Suprapubic skin (tissue), 3 donors: ENCODE data around the gene HLA-DOB.

Experiments used
- EP300 ChIP-seq: sonication (generic); formaldehyde crosslinking; IDR thresholded peaks from one replicate; pipeline ENCODE4 v1.6.1; 2017; ENCODE audit warnings: antibody characterized with exemption
- POLR2A ChIP-seq, 2 donors: fragments of 450-650 bp; IDR thresholded peaks; one replicate each; pipeline ENCODE4 v1.6.1; 2017; ENCODE audit warnings: antibody characterized with exemption in 2 of 2, mild to moderate bottlenecking in 2 of 2, moderate library complexity in 2 of 2
- TF ChIP-seq, protein P1 (sequence below), 2 donors: fragments of 200-600 bp in 1 of 2; fragments of 450-650 bp in 1 of 2; sonication (generic) in 1 of 2; IDR thresholded peaks; one replicate each; pipeline ENCODE4 v1.5.1; 2016 to 2019; ENCODE audit warnings: antibody characterized with exemption in 2 of 2, mild to moderate bottlenecking in 1 of 2, moderate library complexity in 1 of 2

DNA sequence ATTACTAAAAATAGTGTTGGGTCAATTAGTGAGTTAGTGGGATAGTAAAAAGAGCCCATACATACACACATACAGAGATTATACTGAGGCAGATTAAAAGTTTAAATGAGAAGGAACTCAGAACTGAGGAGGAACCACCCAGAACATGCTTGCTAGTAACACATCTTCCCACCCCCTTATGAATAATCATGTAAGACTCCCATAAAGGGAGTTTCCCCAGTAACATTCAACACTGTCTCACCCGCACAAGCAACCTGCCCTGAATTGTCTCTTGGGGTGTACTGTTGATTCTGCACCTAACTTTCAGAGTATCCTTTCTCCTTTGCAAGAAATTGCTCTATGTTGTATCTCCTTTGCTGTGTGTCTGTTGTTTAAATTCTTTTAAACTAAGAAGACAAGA, 42.4 kb downstream of the HLA-DOB start:
- TF ChIP-seq, protein P1, sequence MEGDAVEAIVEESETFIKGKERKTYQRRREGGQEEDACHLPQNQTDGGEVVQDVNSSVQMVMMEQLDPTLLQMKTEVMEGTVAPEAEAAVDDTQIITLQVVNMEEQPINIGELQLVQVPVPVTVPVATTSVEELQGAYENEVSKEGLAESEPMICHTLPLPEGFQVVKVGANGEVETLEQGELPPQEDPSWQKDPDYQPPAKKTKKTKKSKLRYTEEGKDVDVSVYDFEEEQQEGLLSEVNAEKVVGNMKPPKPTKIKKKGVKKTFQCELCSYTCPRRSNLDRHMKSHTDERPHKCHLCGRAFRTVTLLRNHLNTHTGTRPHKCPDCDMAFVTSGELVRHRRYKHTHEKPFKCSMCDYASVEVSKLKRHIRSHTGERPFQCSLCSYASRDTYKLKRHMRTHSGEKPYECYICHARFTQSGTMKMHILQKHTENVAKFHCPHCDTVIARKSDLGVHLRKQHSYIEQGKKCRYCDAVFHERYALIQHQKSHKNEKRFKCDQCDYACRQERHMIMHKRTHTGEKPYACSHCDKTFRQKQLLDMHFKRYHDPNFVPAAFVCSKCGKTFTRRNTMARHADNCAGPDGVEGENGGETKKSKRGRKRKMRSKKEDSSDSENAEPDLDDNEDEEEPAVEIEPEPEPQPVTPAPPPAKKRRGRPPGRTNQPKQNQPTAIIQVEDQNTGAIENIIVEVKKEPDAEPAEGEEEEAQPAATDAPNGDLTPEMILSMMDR (IDR thresholded peaks at IDR 0.05) = no peak
- TF ChIP-seq POLR2A (IDR thresholded peaks at IDR 0.05) = no peak
- no peak for TF ChIP-seq EP300
